HepG2 (cell line): ENCODE data around the gene SLC25A20. TPM values are rescaled to one million over a fixed set of nuclear protein-coding genes. Genes with fewer than 3 reads are reported as not detected.

Experiments used
- ATAC-seq: fragments of 200-7000 bp; cut with Tn5 transposase; 3 replicates; pipeline ENCODE4 v1.9.1; 2020; ENCODE audit warnings: mild to moderate bottlenecking, moderate library complexity
- Bru-seq: library from RNA; stranded (reverse); fragments of 400-500 nt; gene quantifications from one replicate; lab custom pipeline; 2021; lab: Mats Ljungman, UMichigan
- BruChase-seq, 2 experiments: library from RNA; stranded (reverse); fragments of 400-500 nt; gene quantifications; one replicate each; lab custom pipeline; 2021; lab: Mats Ljungman, UMichigan
- BruUV-seq: library from RNA; stranded (reverse); fragments of 400-500 nt; replicated peaks from 2 replicates; lab custom pipeline; 2021; lab: Mats Ljungman, UMichigan
- CTCF ChIA-PET: fragments of 300-600 bp; formaldehyde crosslinking; extraction: SDS; loops from one replicate; lab custom pipeline; 2021; ENCODE audit warnings: low total read pairs, inconsistent platforms, low intra/inter-chr PET ratio; lab: Yijun Ruan, JAX
- POLR2A ChIA-PET: fragments of 350-600 bp; sonication (Branson Sonifier 250); formaldehyde crosslinking; loops from one replicate; lab custom pipeline; 2020; ENCODE audit warnings: antibody characterized with exemption, inconsistent platforms; lab: Yijun Ruan, JAX
- DNase-seq: peaks from one replicate; pipeline ENCODE4 v3.0.0-alpha.2; 2015; ENCODE audit warnings: low spot score
- FAIRE-seq: peaks from 3 replicates; lab custom pipeline; 2011; peaks lifted over from hg19 to GRCh38; lab: Jason Lieb, UNC
- H2AFZ ChIP-seq: one replicate; pipeline ENCODE4 v1.6.1; 2011; ENCODE audit warnings: low read length, inconsistent platforms
- H3K27ac ChIP-seq: fragments of 300-600 bp; 3 replicates; pipeline ENCODE4 v1.8.0; 2011; ENCODE audit warnings: mixed run types, mild to moderate bottlenecking, mixed read lengths, low read length, inconsistent platforms; ENCODE audit not compliant: insufficient read depth; ENCODE audit errors: extremely low read length
- H3K27me3 ChIP-seq, 2 experiments: fragments of 200-600 bp in 1 of 2; 2 replicates in 1 of 2; 3 replicates in 1 of 2; pipeline versions ENCODE4 v1.6.0 to v1.8.0; 2011; ENCODE audit warnings: low read length in 2 of 2, mild to moderate bottlenecking in 2 of 2, moderate library complexity in 2 of 2, inconsistent platforms in 1 of 2; ENCODE audit not compliant: insufficient read depth in 2 of 2, control insufficient read depth in 1 of 2
- H3K36me3 ChIP-seq, 2 experiments: fragments of 200-600 bp in 1 of 2; replicated peaks in 1 of 2; 2 replicates in 1 of 2; 3 replicates in 1 of 2; pipeline versions ENCODE4 v1.5.1 to v1.8.0; 2011; ENCODE audit warnings: low read length in 2 of 2, inconsistent platforms in 1 of 2; ENCODE audit not compliant: insufficient read depth in 2 of 2, control insufficient read depth in 1 of 2
- H3K4me1 ChIP-seq: 2 replicates; pipeline ENCODE4 v1.5.1; 2012; ENCODE audit warnings: low read length, inconsistent platforms; ENCODE audit not compliant: insufficient read depth
- H3K4me2 ChIP-seq: 2 replicates; pipeline ENCODE4 v1.6.0; 2011; ENCODE audit warnings: low read depth, low read length, inconsistent platforms
- H3K4me3 ChIP-seq, 3 experiments: fragments of 200-600 bp in 1 of 3; sonication (generic), shearing (Covaris generic) in 1 of 3; replicated peaks in 1 of 3; 2 replicates each; pipeline ENCODE4 v1.5.1; 2011 to 2016; ENCODE audit warnings: low read length in 3 of 3, inconsistent platforms in 2 of 3, low read depth in 2 of 3, mild to moderate bottlenecking in 2 of 3, control low read depth in 1 of 3, mixed read lengths in 1 of 3; ENCODE audit not compliant: insufficient read depth in 1 of 3
- H3K79me2 ChIP-seq: one replicate; pipeline ENCODE4 v1.6.1; 2011; ENCODE audit warnings: low read length, inconsistent platforms; ENCODE audit not compliant: insufficient read depth
- H3K9ac ChIP-seq: 2 replicates; pipeline ENCODE4 v1.6.0; 2011; ENCODE audit warnings: mild to moderate bottlenecking, low read depth, low read length, inconsistent platforms; ENCODE audit not compliant: insufficient read depth
- H3K9me3 ChIP-seq: 2 replicates; pipeline ENCODE4 v1.5.1; 2012; ENCODE audit warnings: mild to moderate bottlenecking, low read length
- H4K20me1 ChIP-seq: 2 replicates; pipeline ENCODE4 v1.6.0; 2011; ENCODE audit warnings: inconsistent platforms, mild to moderate bottlenecking, low read length, moderate library complexity; ENCODE audit not compliant: insufficient read depth
- BATF2 ChIP-seq: sonication (generic); formaldehyde crosslinking; IDR thresholded peaks from 2 replicates; pipeline ENCODE4 v1.8.0; 2022; ENCODE audit warnings: mild to moderate bottlenecking, missing genetic modification reagents, moderate library complexity
- CENPBD1 ChIP-seq: sonication (generic); formaldehyde crosslinking; IDR thresholded peaks from 2 replicates; pipeline ENCODE4 v1.8.0; 2022; ENCODE audit warnings: missing genetic modification reagents, low read depth, mild to moderate bottlenecking, borderline replicate concordance
- HOXA5 ChIP-seq: sonication (generic); formaldehyde crosslinking; IDR thresholded peaks from 2 replicates; pipeline ENCODE4 v1.4.0; 2020; ENCODE audit warnings: missing genetic modification reagents
- KDM1A ChIP-seq: IDR thresholded peaks from 2 replicates; pipeline ENCODE4 v1.6.1; 2016; ENCODE audit warnings: missing compliant biosample characterization
- KMT2B ChIP-seq: IDR thresholded peaks from 2 replicates; pipeline ENCODE4 v1.6.1; 2016; ENCODE audit warnings: missing genetic modification reagents, missing compliant biosample characterization
- MEF2D ChIP-seq: sonication (generic); formaldehyde crosslinking; IDR thresholded peaks from 2 replicates; pipeline ENCODE4 v1.5.1; 2020; ENCODE audit warnings: mild to moderate bottlenecking, missing genetic modification reagents
- MEIS1 ChIP-seq: sonication (generic); formaldehyde crosslinking; IDR thresholded peaks from 2 replicates; pipeline ENCODE4 v1.9.0; 2021; ENCODE audit warnings: mild to moderate bottlenecking, missing genetic modification reagents, moderate library complexity, borderline replicate concordance
- MTA3 ChIP-seq: sonication (generic); formaldehyde crosslinking; IDR thresholded peaks from 2 replicates; pipeline ENCODE4 v1.4.0; 2020; ENCODE audit warnings: missing genetic modification reagents
- PAX8 ChIP-seq: sonication (generic); formaldehyde crosslinking; IDR thresholded peaks from 2 replicates; pipeline ENCODE4 v1.8.0; 2022; ENCODE audit warnings: mild to moderate bottlenecking, missing genetic modification reagents, borderline replicate concordance
- PHF8 ChIP-seq: sonication (generic); formaldehyde crosslinking; IDR thresholded peaks from 2 replicates; pipeline ENCODE4 v1.5.0; 2020; ENCODE audit warnings: missing genetic modification reagents
- REL ChIP-seq: sonication (generic); formaldehyde crosslinking; conservative IDR thresholded peaks from 2 replicates; pipeline ENCODE4 v1.8.0; 2022; ENCODE audit warnings: mild to moderate bottlenecking, missing genetic modification reagents, moderate library complexity
- SP4 ChIP-seq: sonication (generic); formaldehyde crosslinking; IDR thresholded peaks from 2 replicates; pipeline ENCODE4 v1.8.1; 2023; ENCODE audit warnings: mild to moderate bottlenecking, missing genetic modification reagents
- TAF1 ChIP-seq: sonication (generic); formaldehyde crosslinking; IDR thresholded peaks from 2 replicates; pipeline ENCODE4 v1.4.0; 2020; ENCODE audit warnings: missing genetic modification reagents
- WIZ ChIP-seq: sonication (generic); formaldehyde crosslinking; IDR thresholded peaks from 2 replicates; pipeline ENCODE4 v1.5.1; 2020; ENCODE audit warnings: mild to moderate bottlenecking, missing genetic modification reagents
- ZBTB43 ChIP-seq: sonication (generic); formaldehyde crosslinking; conservative IDR thresholded peaks from 2 replicates; pipeline ENCODE4 v1.4.0; 2020; ENCODE audit warnings: missing genetic modification reagents
- WGBS: methylation state at CpG from one replicate; pipeline ENCODE4 v1.1.6; 2017; ENCODE audit warnings: low lambda C conversion rate; 5-methylcytosine and 5-hydroxymethylcytosine counted together
- in situ Hi-C: cut with HindIII; loops from 2 replicates; pipeline ENCODE4 v1.10.0; 2017; ENCODE audit warnings: low pct_unique_long_range_greater_than_20kb; ENCODE audit not compliant: extremely low pct_ligation_motif_present
- intact Hi-C: fragments of 100-400 bp; cut with micrococcal nuclease; formaldehyde crosslinking; loops from one replicate; pipeline ENCODE4 v1.10.0; 2022; ENCODE audit not compliant: unreplicated experiment
- long read RNA-seq, 2 experiments: library from RNA in 1 of 2; library from polyadenylated mRNA in 1 of 2; stranded (forward) in 1 of 2; unstranded in 1 of 2; transcript quantifications; one replicate each; pipeline ENCODE4 v2.0.0, GENCODE V29; 2019 to 2022
- polyA minus RNA-seq, 3 experiments: library from RNA; depleted of rRNA, polyadenylated mRNA; stranded (reverse); fragments of >200 nt; gene quantifications; 2 replicates each; pipeline ENCODE4 v1.2.3, GENCODE V29; 2011; ENCODE audit warnings: low replicate concordance in 1 of 3
- polyA plus RNA-seq, 8 experiments: library from polyadenylated mRNA; depleted of rRNA in 3 of 8; stranded (reverse) in 7 of 8; unstranded in 1 of 8; fragments of >200 nt; fragmentation: Illumina TruSeq in 4 of 8; extraction: Trizol in 4 of 8; gene quantifications; 2 replicates each; pipeline versions ENCODE4 v1.2.1 to v1.2.3, GENCODE V29; 2011 to 2016; ENCODE audit warnings: low read depth in 4 of 8, missing spikeins in 1 of 8, mixed read lengths in 1 of 8; ENCODE audit not compliant: insufficient read depth in 1 of 8
- total RNA-seq, 5 experiments: library from RNA; depleted of rRNA; stranded (reverse); fragments of >200 nt; fragmentation: Illumina TruSeq; extraction: Trizol; gene quantifications; 2 replicates each; pipeline ENCODE4 v1.2.3, GENCODE V29; 2016; ENCODE audit warnings: low read depth in 1 of 5

The SLC25A20 gene
- 25.4 and 26.6 TPM in 2 replicates for total RNA-seq (2016; rRNA removed; fragmentation: Illumina TruSeq; extraction: Trizol)
- total RNA-seq (2016; cell fraction: cytosol; rRNA removed; fragmentation: Illumina TruSeq; extraction: Trizol; ENCODE audit: low read depth): 4.5 and 5.9 TPM in 2 replicates
- total RNA-seq (2016; cell fraction: insoluble cytoplasmic fraction; rRNA removed; fragmentation: Illumina TruSeq; extraction: Trizol): 25.7 and 27.5 TPM in 2 replicates
- total RNA-seq (2016; cell fraction: membrane; rRNA removed; fragmentation: Illumina TruSeq; extraction: Trizol): 9.2 and 10.0 TPM in 2 replicates
- 19.7 and 25.4 TPM in 2 replicates for total RNA-seq (2016; cell fraction: nucleus; rRNA removed; fragmentation: Illumina TruSeq; extraction: Trizol)
- polyA plus RNA-seq (2011; rRNA removed): 21.1 and 21.9 TPM in 2 replicates
- polyA plus RNA-seq (2011; cell fraction: cytosol; rRNA removed): 10.2 and 20.1 TPM in 2 replicates
- 12.0 and 22.2 TPM in 2 replicates for polyA plus RNA-seq (2011; cell fraction: nucleus; rRNA removed)
- polyA plus RNA-seq (2012): 13.7 and 16.2 TPM in 2 replicates
- 5.2 and 5.4 TPM in 2 replicates for polyA plus RNA-seq (2016; cell fraction: cytosol; fragmentation: Illumina TruSeq; extraction: Trizol; ENCODE audit: low read depth)
- polyA plus RNA-seq (2016; cell fraction: insoluble cytoplasmic fraction; fragmentation: Illumina TruSeq; extraction: Trizol; ENCODE audit: low read depth): 20.6 and 21.9 TPM in 2 replicates
- 8.0 and 9.1 TPM in 2 replicates for polyA plus RNA-seq (2016; cell fraction: membrane; fragmentation: Illumina TruSeq; extraction: Trizol; ENCODE audit: low read depth)
- polyA plus RNA-seq (2016; cell fraction: nucleus; fragmentation: Illumina TruSeq; extraction: Trizol; ENCODE audit: insufficient read depth, low read depth): 31.3 and 31.5 TPM in 2 replicates
- polyA minus RNA-seq (2011; rRNA and poly(A)+ RNA removed; ENCODE audit: low replicate concordance): 7.9 and 9.7 TPM in 2 replicates
- 5.2 and 5.8 TPM in 2 replicates for polyA minus RNA-seq (2011; cell fraction: cytosol; rRNA and poly(A)+ RNA removed)
- polyA minus RNA-seq (2011; cell fraction: nucleus; rRNA and poly(A)+ RNA removed): 4.1 and 11.4 TPM in 2 replicates
- Bru-seq, nascent RNA: percentile 46 among the genes with signal in this experiment
- BruChase-seq, experiment 1, labeled RNA remaining after a 6-hour chase: percentile 57 among the genes with signal in this experiment
- BruChase-seq, experiment 2, labeled RNA remaining after a 2-hour chase: percentile 46 among the genes with signal in this experiment
- long read RNA-seq, experiment 1, transcript SLC25A20-201 (9 exons, 1,879 nt): major isoform, 33 of 39 reads
- long read RNA-seq, experiment 1, partial matches to known transcripts: 0 of 39 reads
- long read RNA-seq, experiment 1, other reads (novel, unspliced or antisense): 6 of 39 reads
- long read RNA-seq, experiment 2, transcript SLC25A20-201 (9 exons, 1,879 nt): major isoform, 29 of 41 reads
- long read RNA-seq, experiment 2, partial matches to known transcripts: 4 of 41 reads
- long read RNA-seq, experiment 2, other reads (novel, unspliced or antisense): 8 of 41 reads

- Histone ChIP-seq H3K27me3 (no peaks in the 10 kb centered on the region), H3K4me1 (peaks cover 42% of the 10 kb centered on the region), H2AFZ (peak within 1 kb of the TSS; percentile 92), H3K79me2 (no peaks in the 10 kb centered on the region), H3K27ac (peak within 1 kb of the TSS; percentile 78), H3K4me2 (peak within 1 kb of the TSS; percentile 99), H4K20me1 (no peaks in the 10 kb centered on the region), H3K4me3 (peak within 1 kb of the TSS; percentile 71 to 94 (median 84)), H3K36me3 (no peaks in the 10 kb centered on the region), H3K9me3 (no peaks in the 10 kb centered on the region), H3K9ac (peak within 1 kb of the TSS; percentile 67)
- ChIA-PET CTCF (interaction anchor here (0.7 kb wide), 1 partner anchor 21 kb away, joined by 3 read pairs; no protein-coding TSS in a partner anchor), POLR2A (interaction anchor here (0.6 to 4.5 kb wide), 8 partner anchors 11 to 164 kb away, joined by 3 to 39 read pairs (median 12); partner anchors contain the start of genes ARIH2 and PRKAR2A)
- BruUV-seq: TSS peak; percentile 79
- FAIRE-seq: peak; percentile 70
- peak; percentile 83 for ATAC-seq
- WGBS: 1% methylated on average over 34 of the region's 54 CpGs
- intact Hi-C loops: no loop called here
- peak; percentile 80 for DNase-seq
- in situ Hi-C loops: no loop called here
- TF ChIP-seq MEF2D (CRISPR knock-in tag) (peak; percentile 52; the same call in 1 of the 2 replicates), PAX8 (0 out of 2 replicates have a peak, but pooled peaks have one; percentile 38), WIZ (peak; percentile 85; the same call in 1 of the 2 replicates), TAF1 (CRISPR knock-in tag) (peak; percentile 57), BATF2 (CRISPR knock-in tag) (no peak), KMT2B (CRISPR knock-in tag) (peak; percentile 68; the same call in 1 of the 2 replicates), KDM1A (peak; percentile 91; the same call in 1 of the 2 replicates), MEIS1 (CRISPR knock-in tag) (peak; percentile 58; the same call in 1 of the 2 replicates), REL (CRISPR knock-in tag) (no peak), SP4 (CRISPR knock-in tag) (peak; percentile 82; the same call in 1 of the 2 replicates), HOXA5 (CRISPR knock-in tag) (no peak; the same call in 1 of the 2 replicates), MTA3 (CRISPR knock-in tag) (no peak), ZBTB43 (0 out of 2 replicates have a peak, but pooled peaks have one; percentile 40), PHF8 (CRISPR knock-in tag) (peak; percentile 72), CENPBD1 (CRISPR knock-in tag) (no peak)
These were observed at the start of gene SLC25A20 for GRCh38 chr3:48898383-48899234. SLC25A20 (minus strand) TSS chr3:48898882; CDS start chr3:48898794, 88 bp downstream.
